OCI-LY1 (cell line): ENCODE data around the gene STK11IP.
A peak's percentile ranks its signal among the peaks of the same experiment; 100 is the strongest.

Source experiments
- H2AFZ ChIP-seq: fragments of 200-600 bp; sonication (generic), shearing (Covaris generic); 2 replicates; pipeline ENCODE4 v1.6.0; 2014; ENCODE audit warnings: antibody characterized with exemption, mild to moderate bottlenecking, low read length
- H3F3A ChIP-seq: fragments of 200-600 bp; sonication (generic), shearing (Covaris generic); 2 replicates; pipeline ENCODE4 v1.6.0; 2014; ENCODE audit warnings: mild to moderate bottlenecking, antibody characterized with exemption, low read length, moderate library complexity; ENCODE audit not compliant: insufficient read depth
- H3K27ac ChIP-seq: fragments of 200-600 bp; sonication (generic); 2 replicates; pipeline ENCODE4 v1.5.1; 2014; ENCODE audit warnings: low read length, mixed run types, mild to moderate bottlenecking, low read depth; ENCODE audit not compliant: poor library complexity, severe bottlenecking
- H3K27me3 ChIP-seq: fragments of 200-600 bp; sonication (generic); 2 replicates; pipeline ENCODE4 v1.6.0; 2014; ENCODE audit warnings: antibody characterized with exemption, mild to moderate bottlenecking, low read length, moderate library complexity; ENCODE audit not compliant: insufficient read depth
- H3K36me3 ChIP-seq: fragments of 200-600 bp; sonication (generic); 2 replicates; pipeline ENCODE4 v1.6.1; 2014; ENCODE audit warnings: mild to moderate bottlenecking, antibody characterized with exemption, low read length, moderate library complexity, mixed read lengths; ENCODE audit not compliant: insufficient read depth
- H3K4me1 ChIP-seq: fragments of 200-600 bp; sonication (generic); 2 replicates; pipeline ENCODE4 v1.5.1; 2014; ENCODE audit warnings: mild to moderate bottlenecking, low read length, moderate library complexity; ENCODE audit not compliant: insufficient read depth, severe bottlenecking
- H3K4me2 ChIP-seq: fragments of 200-600 bp; sonication (generic), shearing (Covaris generic); 2 replicates; pipeline ENCODE4 v1.6.1; 2014; ENCODE audit warnings: low read length
- H3K4me3 ChIP-seq: fragments of 200-600 bp; sonication (generic); 2 replicates; pipeline ENCODE4 v1.5.1; 2014; ENCODE audit warnings: low read length, low read depth, mild to moderate bottlenecking, mixed read lengths; ENCODE audit not compliant: poor library complexity, severe bottlenecking
- H3K79me2 ChIP-seq: fragments of 200-600 bp; shearing (Covaris generic); 2 replicates; pipeline ENCODE4 v1.6.1; 2016; ENCODE audit warnings: mixed run types, low read length, mixed read lengths; ENCODE audit not compliant: insufficient read depth
- H3K9ac ChIP-seq: fragments of 200-600 bp; sonication (generic), shearing (Covaris generic); 2 replicates; pipeline ENCODE4 v1.6.1; 2014; ENCODE audit warnings: mild to moderate bottlenecking, low read length, mixed read lengths
- H3K9me2 ChIP-seq: fragments of 200-600 bp; sonication (generic), shearing (Covaris generic); 2 replicates; pipeline ENCODE4 v1.6.1; 2014; ENCODE audit warnings: low read depth, mild to moderate bottlenecking, low read length, mixed read lengths
- H3K9me3 ChIP-seq: fragments of 200-600 bp; shearing (Covaris generic); 2 replicates; pipeline ENCODE4 v1.6.1; 2014; ENCODE audit warnings: low read length, mixed read lengths
- H4K20me1 ChIP-seq: fragments of 200-600 bp; sonication (generic), shearing (Covaris generic); 2 replicates; pipeline ENCODE4 v1.6.0; 2016; ENCODE audit warnings: mild to moderate bottlenecking, low read length; ENCODE audit not compliant: insufficient read depth
- EZH2 ChIP-seq: fragments of 200-600 bp; sonication (generic), shearing (Covaris generic); IDR thresholded peaks from 2 replicates; pipeline ENCODE4 v1.8.0; 2017; ENCODE audit warnings: borderline replicate concordance, mixed run types, mild to moderate bottlenecking, antibody characterized with exemption, low read length, moderate library complexity, mixed read lengths
- TF ChIP-seq, protein P1 (sequence below): fragments of 200-600 bp; sonication (generic), shearing (Covaris generic); IDR thresholded peaks from 2 replicates; pipeline ENCODE4 v1.5.1; 2017; ENCODE audit warnings: mild to moderate bottlenecking, antibody characterized with exemption, low read length, moderate library complexity, mixed read lengths

Gene STK11IP

DNA sequence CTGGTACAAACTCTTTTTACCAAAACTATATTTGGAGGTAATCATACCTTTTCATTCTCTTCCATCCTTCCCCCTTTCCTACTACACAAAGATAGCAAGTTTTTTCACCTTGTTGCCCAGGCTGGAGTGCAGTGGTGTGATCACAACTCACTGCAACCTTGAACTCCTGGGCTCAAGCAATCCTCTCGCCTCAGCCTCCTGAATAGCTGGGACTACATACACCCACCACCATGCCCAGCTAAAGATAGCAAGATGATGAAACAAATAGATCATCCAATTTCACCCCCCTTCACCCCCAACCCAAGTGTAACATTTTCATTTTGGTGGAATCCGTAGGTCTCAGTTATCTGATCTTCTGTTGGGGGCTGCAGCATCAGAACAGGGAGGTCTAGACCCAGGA, 4.5 kb upstream of the STK11IP start:
- Histone ChIP-seq H3K9me2 (no peaks in the 10 kb centered on the region), H3K9me3 (no peaks in the 10 kb centered on the region), H3K36me3 (no peaks in the 10 kb centered on the region), H2AFZ (no peak overlapping the region), H3K27ac (no peak overlapping the region), H3F3A (no peaks in the 10 kb centered on the region), H3K79me2 (no peaks in the 10 kb centered on the region), H3K27me3 (no peaks in the 10 kb centered on the region), H3K9ac (no peak overlapping the region), H4K20me1 (no peaks in the 10 kb centered on the region), H3K4me3 (no peak overlapping the region), H3K4me1 (peaks cover 6% of the 10 kb centered on the region), H3K4me2 (no peak overlapping the region)
- TF ChIP-seq, protein P1, sequence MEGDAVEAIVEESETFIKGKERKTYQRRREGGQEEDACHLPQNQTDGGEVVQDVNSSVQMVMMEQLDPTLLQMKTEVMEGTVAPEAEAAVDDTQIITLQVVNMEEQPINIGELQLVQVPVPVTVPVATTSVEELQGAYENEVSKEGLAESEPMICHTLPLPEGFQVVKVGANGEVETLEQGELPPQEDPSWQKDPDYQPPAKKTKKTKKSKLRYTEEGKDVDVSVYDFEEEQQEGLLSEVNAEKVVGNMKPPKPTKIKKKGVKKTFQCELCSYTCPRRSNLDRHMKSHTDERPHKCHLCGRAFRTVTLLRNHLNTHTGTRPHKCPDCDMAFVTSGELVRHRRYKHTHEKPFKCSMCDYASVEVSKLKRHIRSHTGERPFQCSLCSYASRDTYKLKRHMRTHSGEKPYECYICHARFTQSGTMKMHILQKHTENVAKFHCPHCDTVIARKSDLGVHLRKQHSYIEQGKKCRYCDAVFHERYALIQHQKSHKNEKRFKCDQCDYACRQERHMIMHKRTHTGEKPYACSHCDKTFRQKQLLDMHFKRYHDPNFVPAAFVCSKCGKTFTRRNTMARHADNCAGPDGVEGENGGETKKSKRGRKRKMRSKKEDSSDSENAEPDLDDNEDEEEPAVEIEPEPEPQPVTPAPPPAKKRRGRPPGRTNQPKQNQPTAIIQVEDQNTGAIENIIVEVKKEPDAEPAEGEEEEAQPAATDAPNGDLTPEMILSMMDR, result no peak
- no peak for TF ChIP-seq EZH2

- no peak overlapping the region for H3K9ac ChIP-seq
- H3K4me1 ChIP-seq, result peaks cover 12% of the 10 kb centered on the region
- no peaks in the 10 kb centered on the region for H3K27me3 ChIP-seq
- H3K27ac ChIP-seq, result no peak overlapping the region
- no peaks in the 10 kb centered on the region for H3F3A ChIP-seq
- no peaks in the 10 kb centered on the region for H4K20me1 ChIP-seq
- no peaks in the 10 kb centered on the region for H3K9me2 ChIP-seq
- H3K4me3 ChIP-seq, result no peak overlapping the region
- H3K4me2 ChIP-seq, result no peak overlapping the region
- no peaks in the 10 kb centered on the region for H3K79me2 ChIP-seq
- no peaks in the 10 kb centered on the region for H3K9me3 ChIP-seq
- H3K36me3 ChIP-seq, result no peaks in the 10 kb centered on the region
- no peak for TF ChIP-seq EZH2
- TF ChIP-seq, protein P1, result no peak
- H2AFZ ChIP-seq, result no peak overlapping the region
These were observed 2.4 kb upstream of the STK11IP start for GRCh38 chr2:219595256-219595655.

- no peaks in the 10 kb centered on the region for H3K9me2 ChIP-seq
- H2AFZ ChIP-seq, result peak overlapping the region; percentile 17; the same call in 1 of the 2 replicates
- H3K79me2 ChIP-seq, result no peaks in the 10 kb centered on the region
- TF ChIP-seq, protein P1, result no peak
- TF ChIP-seq EZH2, result no peak
- H3K4me2 ChIP-seq, result peak overlapping the region; percentile 83
- H3K27ac ChIP-seq, result peak overlapping the region; percentile 70
- H3K36me3 ChIP-seq, result peaks cover 6% of the 10 kb centered on the region; the same call in 1 of the 2 replicates
- peaks cover 12% of the 10 kb centered on the region for H3K4me1 ChIP-seq
- no peaks in the 10 kb centered on the region for H4K20me1 ChIP-seq
- H3K9me3 ChIP-seq, result no peaks in the 10 kb centered on the region
- H3F3A ChIP-seq, result no peaks in the 10 kb centered on the region
- no peaks in the 10 kb centered on the region for H3K27me3 ChIP-seq
- H3K4me3 ChIP-seq, result peak overlapping the region; percentile 69
- peak overlapping the region; percentile 75 for H3K9ac ChIP-seq
These were observed 604 bp upstream of the STK11IP start for GRCh38 chr2:219596954-219597551.
